Measurements from ENCODE around the gene CLCF1.

Gene CLCF1

DNA sequence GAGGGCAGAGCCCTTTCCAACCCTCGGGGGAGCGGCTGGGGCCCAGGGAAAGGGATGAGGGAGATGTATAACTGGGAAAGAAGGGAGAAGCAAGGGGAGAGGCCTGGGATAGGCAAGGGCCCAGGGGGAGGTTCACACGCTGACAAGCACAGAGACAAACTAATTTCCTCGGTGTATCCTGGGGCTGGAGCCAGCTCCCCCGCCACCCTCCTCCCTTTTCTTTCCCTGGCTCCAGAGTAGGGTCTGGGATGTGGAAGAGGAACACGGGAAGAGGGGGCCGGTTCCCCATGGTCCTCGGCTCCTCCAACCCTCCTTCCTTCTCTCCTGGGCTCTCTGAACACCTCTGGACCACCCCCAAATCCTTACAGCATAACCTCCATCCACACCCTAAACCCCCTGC lies 6.9 kb downstream of the CLCF1 start:
- Histone ChIP-seq H3K27ac (ENCODE audit: low read length) (no peak overlapping the region), H3K36me3 (ENCODE audit: control insufficient read depth, insufficient read depth, low read length) (no peaks in the 10 kb centered on the region), H3K4me3 (ENCODE audit: low read length) (no peak overlapping the region), H3K9me3 (ENCODE audit: control insufficient read depth, insufficient read depth, low read length) (no peaks in the 10 kb centered on the region), H3K4me1 (ENCODE audit: control insufficient read depth, insufficient read depth, low read length) (peaks cover 12% of the 10 kb centered on the region), H3K27me3 (ENCODE audit: control insufficient read depth, insufficient read depth, low read length) (peaks cover 2% of the 10 kb centered on the region; the same call in 1 of the 2 replicates)
- DNase-seq (ENCODE audit: low read depth, low spot score), result no peak
- WGBS (ENCODE audit: insufficient coverage, insufficient read length), result no CpG with 5 or more reads among the region's 8 CpGs

DNA sequence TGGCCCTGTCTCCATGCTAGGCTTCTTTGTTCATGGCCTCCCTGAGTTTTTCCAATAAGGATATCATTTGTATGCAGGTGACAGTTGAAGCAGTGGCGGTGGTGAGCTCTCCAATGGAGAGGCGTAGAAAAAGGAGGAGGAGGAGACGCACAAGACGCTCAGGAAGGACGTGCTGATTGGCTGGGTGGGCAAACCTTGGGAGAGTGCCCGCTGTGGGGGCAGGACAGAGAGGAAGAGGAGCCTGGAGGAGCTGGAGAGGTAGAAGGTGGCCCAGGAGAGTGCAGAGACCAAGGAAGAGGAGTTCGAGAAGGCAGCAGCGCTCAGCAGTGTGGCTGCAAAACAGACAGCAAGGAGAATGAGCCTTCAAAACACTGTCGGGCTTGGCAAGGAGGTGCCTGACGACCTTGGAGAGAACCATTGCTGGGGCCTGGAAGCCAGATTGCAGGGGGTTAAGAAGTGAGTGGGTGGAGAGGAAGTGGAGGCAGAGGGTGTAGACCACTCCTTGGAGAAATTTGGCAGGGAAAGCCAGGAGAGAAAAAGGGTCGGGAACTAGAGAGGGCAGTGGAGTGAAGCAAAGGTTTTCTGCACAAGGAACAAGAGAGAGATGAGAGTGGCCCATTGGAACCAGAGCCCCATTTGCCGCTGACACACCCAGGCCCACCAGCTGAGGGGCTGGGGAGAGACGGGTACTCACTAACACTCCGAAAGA lies 7.5 kb downstream of the CLCF1 start:
- WGBS (ENCODE audit: insufficient coverage, insufficient read length), result no CpG with 5 or more reads among the region's 14 CpGs
- Histone ChIP-seq H3K36me3 (ENCODE audit: control insufficient read depth, insufficient read depth, low read length) (no peaks in the 10 kb centered on the region), H3K27me3 (ENCODE audit: control insufficient read depth, insufficient read depth, low read length) (no peaks in the 10 kb centered on the region), H3K9me3 (ENCODE audit: control insufficient read depth, insufficient read depth, low read length) (no peaks in the 10 kb centered on the region), H3K4me1 (ENCODE audit: control insufficient read depth, insufficient read depth, low read length) (peaks cover 8% of the 10 kb centered on the region; the same call in 1 of the 2 replicates), H3K27ac (ENCODE audit: low read length) (no peak overlapping the region), H3K4me3 (ENCODE audit: low read length) (no peak overlapping the region)
- no peak for DNase-seq (ENCODE audit: low read depth, low spot score)

DNA sequence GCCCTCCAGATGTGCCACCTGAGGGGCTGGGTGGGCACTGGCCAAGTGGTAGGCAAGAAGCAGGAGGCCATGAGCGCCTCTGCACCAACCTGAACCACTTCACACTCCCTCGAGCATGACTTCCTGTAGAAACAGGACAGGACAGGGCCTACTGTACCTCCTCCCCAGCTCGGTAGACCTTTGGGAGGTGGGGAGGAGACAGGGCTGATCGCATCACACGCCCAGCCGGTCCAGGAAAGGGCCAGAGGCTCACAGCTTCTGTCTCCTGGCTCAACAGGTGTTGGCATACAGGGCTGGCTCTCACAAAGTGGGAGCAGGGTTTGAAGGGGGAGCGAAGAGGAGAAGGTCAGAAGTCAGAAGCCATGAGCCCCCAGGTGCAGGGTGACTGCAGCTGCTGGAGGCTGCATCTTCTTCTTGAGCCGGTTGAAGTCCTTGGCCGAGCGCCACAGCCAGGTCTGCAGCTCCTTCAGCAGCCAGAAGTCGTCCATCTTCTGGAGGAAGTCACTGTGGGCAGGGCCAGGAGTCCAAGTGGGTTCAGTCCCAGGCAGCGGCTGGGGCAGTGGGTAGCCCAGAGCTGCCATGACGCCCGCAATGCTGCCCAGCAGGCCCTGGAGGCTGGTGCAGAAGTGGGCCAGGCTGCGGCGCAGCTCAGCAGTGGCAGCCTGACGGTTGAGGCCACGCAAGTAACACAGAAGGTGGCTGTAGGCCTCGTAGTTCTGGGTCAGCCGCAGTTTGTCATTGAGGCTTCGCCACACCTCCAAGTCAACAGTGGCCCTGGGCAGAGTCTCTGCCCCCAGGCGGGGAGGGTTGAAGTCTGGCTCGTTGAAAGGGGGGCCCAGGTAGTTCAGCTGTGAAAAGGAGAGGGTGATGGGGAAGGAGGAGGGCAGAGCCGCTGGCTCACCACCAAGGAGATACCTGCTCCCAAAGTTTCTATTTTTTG lies 8.3 kb downstream of the CLCF1 start:
- DNase-seq (ENCODE audit: low read depth, low spot score), result no peak
- H3K27ac ChIP-seq (ENCODE audit: low read length), result no peak overlapping the region
- H3K36me3 ChIP-seq (ENCODE audit: control insufficient read depth, insufficient read depth, low read length), result no peaks in the 10 kb centered on the region
- no peaks in the 10 kb centered on the region for H3K9me3 ChIP-seq (ENCODE audit: control insufficient read depth, insufficient read depth, low read length)
- H3K4me3 ChIP-seq (ENCODE audit: low read length), result no peak overlapping the region
- H3K4me1 ChIP-seq (ENCODE audit: control insufficient read depth, insufficient read depth, low read length), result peaks cover 2% of the 10 kb centered on the region; the same call in 1 of the 2 replicates
- no CpG with 5 or more reads among the region's 24 CpGs for WGBS (ENCODE audit: insufficient coverage, insufficient read length)
- H3K27me3 ChIP-seq (ENCODE audit: control insufficient read depth, insufficient read depth, low read length), result no peaks in the 10 kb centered on the region

DNA sequence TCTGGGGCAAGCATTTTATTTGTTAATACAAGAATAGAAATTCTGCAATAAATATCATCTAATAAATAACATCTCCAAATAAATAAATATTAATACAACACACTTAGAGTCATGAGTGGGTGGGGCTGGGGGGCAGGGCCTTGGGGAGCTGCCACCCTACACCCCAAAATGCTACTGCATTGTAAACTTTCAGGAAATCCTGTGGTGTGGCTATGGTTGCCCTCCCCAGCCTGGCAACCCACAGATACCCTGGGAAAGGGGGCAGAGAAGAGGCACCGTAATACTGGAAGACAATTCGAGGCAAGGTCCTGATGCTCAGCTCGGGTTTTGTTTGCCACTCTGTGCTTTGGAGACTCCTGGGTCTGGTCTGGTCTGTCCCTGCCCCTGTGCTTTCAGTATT lies 9.2 kb downstream of the CLCF1 start:
- no CpG with 5 or more reads among the region's 3 CpGs for WGBS (ENCODE audit: insufficient coverage, insufficient read length)
- no peaks in the 10 kb centered on the region for H3K36me3 ChIP-seq (ENCODE audit: control insufficient read depth, insufficient read depth, low read length)
- no peak for DNase-seq (ENCODE audit: low read depth, low spot score)

DNA sequence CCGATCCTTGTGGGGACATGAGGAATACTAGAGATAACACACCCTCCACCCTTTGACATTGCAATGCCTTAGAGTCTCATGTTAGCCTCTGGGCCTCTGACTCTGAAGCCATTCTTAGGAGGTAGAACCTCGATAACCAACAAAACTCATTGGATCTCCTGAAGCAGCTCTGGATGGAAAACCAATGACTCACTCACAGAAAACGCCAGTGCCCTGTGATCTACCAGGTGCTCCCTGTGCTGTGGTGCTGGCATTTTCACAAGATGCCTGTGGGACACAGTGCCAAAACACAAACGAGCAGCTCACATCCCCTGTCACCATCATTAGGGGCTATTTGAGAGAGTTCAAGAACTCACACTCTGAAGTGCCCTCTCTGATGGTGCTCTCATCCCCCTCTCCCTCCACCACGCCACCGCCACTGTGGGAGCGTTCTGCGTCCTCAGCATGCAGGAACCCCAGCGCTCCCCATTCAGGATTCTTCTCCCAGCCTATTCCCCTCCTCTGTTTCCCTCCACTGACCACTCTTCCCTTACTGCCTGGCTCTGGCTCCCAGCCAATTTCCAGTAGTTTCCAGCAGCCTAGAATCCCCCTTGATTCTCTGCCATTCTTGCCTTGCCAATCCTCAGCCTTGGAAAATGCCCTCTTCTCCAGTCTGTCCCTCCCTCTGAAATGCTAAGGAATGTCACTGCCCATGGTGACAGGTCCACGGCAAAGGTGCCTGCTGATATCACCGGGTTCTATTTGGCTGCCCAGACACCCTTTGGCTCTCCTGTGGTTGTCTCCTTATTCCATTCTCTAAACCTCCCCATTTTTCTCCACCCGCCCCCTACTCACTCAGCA lies 15.3 kb downstream of the CLCF1 start:
- 100% methylated on average over 1 of the region's 12 CpGs for WGBS (ENCODE audit: insufficient coverage, insufficient read length)
- no peak for DNase-seq (ENCODE audit: low read depth, low spot score)
- Histone ChIP-seq H3K27me3 (ENCODE audit: control insufficient read depth, insufficient read depth, low read length) (no peaks in the 10 kb centered on the region), H3K9me3 (ENCODE audit: control insufficient read depth, insufficient read depth, low read length) (no peaks in the 10 kb centered on the region), H3K4me1 (ENCODE audit: control insufficient read depth, insufficient read depth, low read length) (peaks cover 3% of the 10 kb centered on the region; the same call in 1 of the 2 replicates), H3K36me3 (ENCODE audit: control insufficient read depth, insufficient read depth, low read length) (no peaks in the 10 kb centered on the region), H3K4me3 (ENCODE audit: low read length) (no peak overlapping the region), H3K27ac (ENCODE audit: low read length) (no peak overlapping the region)

More for the DNA sequence above, 9.2 kb downstream of the CLCF1 start:
- Histone ChIP-seq H3K4me3 (ENCODE audit: low read length) (no peak overlapping the region), H3K27me3 (ENCODE audit: control insufficient read depth, insufficient read depth, low read length) (no peaks in the 10 kb centered on the region), H3K9me3 (ENCODE audit: control insufficient read depth, insufficient read depth, low read length) (no peaks in the 10 kb centered on the region), H3K4me1 (ENCODE audit: control insufficient read depth, insufficient read depth, low read length) (no peaks in the 10 kb centered on the region; the same call in 1 of the 2 replicates), H3K27ac (ENCODE audit: low read length) (no peak overlapping the region)

DNA sequence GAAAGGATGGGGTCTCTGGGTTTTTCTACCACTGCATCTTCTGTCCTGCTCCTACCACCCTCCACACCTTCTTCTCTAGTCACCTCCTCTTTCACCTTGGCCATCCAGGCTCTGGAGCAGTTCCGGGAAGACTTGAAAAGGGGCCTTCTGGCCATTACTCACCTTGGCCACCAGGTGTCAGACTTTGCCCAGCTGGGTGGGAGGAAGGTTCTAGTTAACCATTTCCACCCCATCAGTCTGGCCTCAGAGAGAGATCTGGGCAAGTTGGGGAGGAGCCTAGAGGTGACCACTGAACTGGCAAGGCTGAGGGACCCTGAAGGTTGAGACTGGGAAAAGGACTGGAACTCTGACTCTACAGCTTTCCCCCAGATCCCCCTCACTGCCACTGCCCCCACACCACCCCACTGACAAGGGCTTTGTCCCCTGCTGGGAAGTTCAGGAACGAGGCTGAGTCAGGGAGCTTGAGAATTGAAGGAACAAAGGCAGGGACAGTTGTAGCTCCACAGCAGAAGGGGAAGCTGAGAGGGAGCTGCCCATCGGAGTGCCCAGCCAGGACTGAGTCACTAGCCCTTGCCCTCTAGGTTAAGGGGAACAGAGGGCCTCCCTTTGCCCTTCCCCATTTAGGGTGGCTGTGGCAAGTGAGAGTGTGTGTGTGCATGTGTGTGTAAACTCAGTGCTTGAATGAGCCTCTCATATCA lies 16.4 kb downstream of the CLCF1 start:
- peaks cover 8% of the 10 kb centered on the region; the same call in 1 of the 2 replicates for H3K4me1 ChIP-seq (ENCODE audit: control insufficient read depth, insufficient read depth, low read length)
- WGBS (ENCODE audit: insufficient coverage, insufficient read length), result no CpG with 5 or more reads among the region's 3 CpGs
- no peaks in the 10 kb centered on the region for H3K36me3 ChIP-seq (ENCODE audit: control insufficient read depth, insufficient read depth, low read length)
- H3K9me3 ChIP-seq (ENCODE audit: control insufficient read depth, insufficient read depth, low read length), result no peaks in the 10 kb centered on the region
- no peaks in the 10 kb centered on the region for H3K27me3 ChIP-seq (ENCODE audit: control insufficient read depth, insufficient read depth, low read length)
- H3K4me3 ChIP-seq (ENCODE audit: low read length), result no peak overlapping the region
- H3K27ac ChIP-seq (ENCODE audit: low read length), result no peak overlapping the region
- no peak for DNase-seq (ENCODE audit: low read depth, low spot score)

DNA sequence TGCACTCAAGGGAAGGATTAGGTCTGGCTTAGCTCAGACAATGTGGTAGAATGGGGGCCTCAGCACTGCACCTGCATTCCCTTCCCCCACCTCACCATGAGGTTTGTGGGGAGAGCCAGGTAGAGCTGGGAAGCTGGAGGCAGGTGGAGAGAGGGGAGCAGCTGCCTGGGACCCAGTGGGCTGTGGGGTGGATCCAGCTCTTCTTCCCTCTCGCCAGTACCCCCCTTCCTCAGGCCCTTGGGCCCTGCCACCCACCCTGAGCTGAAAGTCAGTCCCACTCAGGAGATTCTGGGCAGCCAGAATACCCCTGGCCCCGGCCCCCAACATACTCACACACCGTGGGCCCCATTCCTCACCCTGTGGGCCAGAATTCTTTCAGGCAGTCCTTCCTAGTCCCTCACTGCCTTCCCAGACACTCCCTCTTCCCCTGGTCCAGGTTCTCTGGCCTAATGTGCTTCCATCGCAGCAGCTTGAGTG lies 17.0 kb downstream of the CLCF1 start:
- Histone ChIP-seq H3K4me1 (ENCODE audit: control insufficient read depth, insufficient read depth, low read length) (peaks cover 8% of the 10 kb centered on the region; the same call in 1 of the 2 replicates), H3K27ac (ENCODE audit: low read length) (no peak overlapping the region), H3K4me3 (ENCODE audit: low read length) (no peak overlapping the region), H3K36me3 (ENCODE audit: control insufficient read depth, insufficient read depth, low read length) (no peaks in the 10 kb centered on the region), H3K27me3 (ENCODE audit: control insufficient read depth, insufficient read depth, low read length) (no peaks in the 10 kb centered on the region), H3K9me3 (ENCODE audit: control insufficient read depth, insufficient read depth, low read length) (no peaks in the 10 kb centered on the region)
- DNase-seq (ENCODE audit: low read depth, low spot score), result no peak
- WGBS (ENCODE audit: insufficient coverage, insufficient read length), result no CpG with 5 or more reads among the region's 4 CpGs

DNA sequence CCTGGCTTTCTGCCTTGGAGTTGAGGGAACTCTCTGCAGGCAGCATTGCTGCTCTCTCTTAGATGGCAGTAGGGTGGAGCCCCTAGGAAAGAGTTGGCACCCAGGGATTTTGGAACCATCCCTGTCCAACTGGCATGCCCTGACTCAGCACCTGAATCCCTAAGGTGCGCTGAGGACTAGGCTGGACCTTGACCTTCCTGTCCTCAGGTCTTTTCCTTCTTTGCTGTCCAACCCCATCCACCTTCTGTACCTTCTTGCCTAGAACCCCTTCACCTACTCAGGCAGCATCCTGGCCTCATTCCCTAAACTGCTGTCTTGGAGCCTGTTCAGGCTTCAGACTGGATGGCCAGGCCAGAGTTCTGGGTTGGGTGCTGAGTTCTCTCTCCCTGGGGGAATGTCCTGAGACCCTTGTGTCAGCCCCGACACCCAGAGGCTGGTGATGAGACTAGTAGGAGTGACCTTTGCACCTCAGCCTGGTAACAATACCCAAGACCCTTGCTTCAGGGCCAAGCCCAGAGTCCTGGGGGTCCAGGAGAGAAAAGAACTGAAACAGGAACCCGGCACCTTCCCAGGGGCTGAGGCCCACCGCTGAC lies 17.5 kb downstream of the CLCF1 start:
- Histone ChIP-seq H3K27me3 (ENCODE audit: control insufficient read depth, insufficient read depth, low read length) (no peaks in the 10 kb centered on the region), H3K4me1 (ENCODE audit: control insufficient read depth, insufficient read depth, low read length) (peaks cover 8% of the 10 kb centered on the region; the same call in 1 of the 2 replicates), H3K9me3 (ENCODE audit: control insufficient read depth, insufficient read depth, low read length) (no peaks in the 10 kb centered on the region), H3K4me3 (ENCODE audit: low read length) (no peak overlapping the region), H3K36me3 (ENCODE audit: control insufficient read depth, insufficient read depth, low read length) (no peaks in the 10 kb centered on the region), H3K27ac (ENCODE audit: low read length) (no peak overlapping the region)
- no peak for DNase-seq (ENCODE audit: low read depth, low spot score)
- WGBS (ENCODE audit: insufficient coverage, insufficient read length), result no CpG with 5 or more reads among the region's 4 CpGs

DNA sequence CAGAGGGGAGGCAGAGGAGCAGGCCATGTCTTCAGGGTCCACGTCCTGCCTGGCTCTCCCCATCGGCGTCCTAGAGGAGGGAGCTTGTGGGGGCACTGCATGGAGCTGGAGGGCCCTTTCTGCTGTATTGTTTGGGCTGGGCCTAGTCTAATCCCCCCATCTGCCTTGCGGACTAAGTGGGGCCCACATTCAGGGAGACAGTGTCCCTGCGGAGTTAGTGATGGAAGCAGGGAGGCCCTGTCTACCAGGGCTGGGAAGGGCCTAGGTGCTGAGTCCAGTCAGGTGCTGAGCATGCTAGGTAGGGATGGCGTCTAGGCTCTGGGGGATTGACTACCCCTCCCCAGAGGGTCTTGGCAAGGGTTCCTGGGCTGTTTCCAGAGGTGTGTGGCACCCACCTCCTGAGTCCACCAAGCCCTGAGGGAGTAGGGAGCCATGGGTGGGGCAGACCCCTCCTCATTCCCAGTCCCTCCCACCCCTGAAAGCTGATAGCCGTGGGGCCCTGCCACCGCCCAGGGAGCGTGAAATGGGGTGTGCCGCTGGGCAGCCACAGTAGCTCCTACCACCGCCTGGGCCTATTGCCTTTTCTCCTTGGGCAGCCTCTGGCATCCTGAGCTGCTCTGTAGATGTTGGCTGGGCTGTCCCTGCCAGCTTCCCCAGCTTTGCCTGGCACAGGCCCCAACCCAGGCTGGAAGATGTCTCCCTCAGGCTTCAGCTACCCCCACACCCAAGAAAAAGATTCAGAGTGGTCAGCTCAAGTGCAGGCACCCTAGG lies 18.2 kb downstream of the CLCF1 start:
- WGBS (ENCODE audit: insufficient coverage, insufficient read length), result no CpG with 5 or more reads among the region's 11 CpGs
- Histone ChIP-seq H3K9me3 (ENCODE audit: control insufficient read depth, insufficient read depth, low read length) (no peaks in the 10 kb centered on the region), H3K36me3 (ENCODE audit: control insufficient read depth, insufficient read depth, low read length) (no peaks in the 10 kb centered on the region), H3K27ac (ENCODE audit: low read length) (no peak overlapping the region), H3K4me1 (ENCODE audit: control insufficient read depth, insufficient read depth, low read length) (peaks cover 8% of the 10 kb centered on the region; the same call in 1 of the 2 replicates), H3K27me3 (ENCODE audit: control insufficient read depth, insufficient read depth, low read length) (no peaks in the 10 kb centered on the region), H3K4me3 (ENCODE audit: low read length) (no peak overlapping the region)
- DNase-seq (ENCODE audit: low read depth, low spot score), result no peak
